HG02981 (cell line): Measurements from ENCODE around the gene GLT6D1.

ENCODE experiments used
- ATAC-seq: cut with Tn5 transposase; IDR thresholded peaks from one replicate; pipeline ENCODE4 v1.9.1; 2021; ENCODE audit warnings: mild to moderate bottlenecking, moderate library complexity; ENCODE audit not compliant: unreplicated experiment

GLT6D1 gene

DNA sequence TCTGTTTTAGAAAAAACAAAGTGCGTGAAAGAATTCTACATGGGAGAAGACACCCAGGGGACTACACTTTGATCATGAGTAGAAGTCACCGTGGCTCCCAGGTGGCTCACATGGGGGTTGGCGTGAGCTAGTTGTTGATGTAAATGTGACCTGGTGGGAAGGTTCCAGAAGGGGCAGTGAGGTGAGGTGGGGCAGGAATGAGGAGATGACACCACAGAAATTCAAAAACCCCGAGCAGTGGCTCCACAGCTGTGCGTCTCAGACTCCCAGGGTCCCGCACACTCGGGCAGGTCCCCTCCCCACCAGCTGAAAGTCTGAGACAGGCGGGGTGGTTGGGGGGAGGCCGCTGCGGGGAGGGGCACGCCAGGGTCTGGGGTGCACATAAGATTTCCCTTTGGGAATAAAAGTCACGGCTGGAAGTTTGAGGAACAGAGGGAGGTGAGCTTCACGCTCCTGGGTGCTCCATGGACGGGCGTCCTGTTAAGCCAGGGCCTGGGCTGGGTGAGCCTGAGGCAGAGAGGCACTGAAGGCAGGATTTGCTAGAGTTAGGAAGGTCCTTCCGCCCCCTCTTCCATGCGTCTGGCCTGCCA lies 29.9 kb downstream of the GLT6D1 start:
- no peak for ATAC-seq

DNA sequence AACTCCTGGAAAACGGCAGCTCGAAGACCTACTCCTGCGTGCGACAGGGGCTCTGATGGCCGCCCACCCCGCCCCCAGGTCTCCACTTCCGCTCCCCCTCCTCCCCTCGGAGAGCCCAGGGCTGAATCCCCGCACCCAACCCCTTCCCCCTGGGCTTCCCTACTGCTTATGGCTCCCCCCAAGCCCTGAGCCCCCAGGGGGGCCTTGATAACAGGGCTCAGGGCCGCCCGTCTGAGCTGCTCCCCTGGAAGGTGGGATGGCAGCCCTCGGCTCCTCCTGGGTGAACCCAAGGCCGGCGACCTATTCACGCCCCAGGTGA lies 30.4 kb downstream of the GLT6D1 start:
- no peak for ATAC-seq

DNA sequence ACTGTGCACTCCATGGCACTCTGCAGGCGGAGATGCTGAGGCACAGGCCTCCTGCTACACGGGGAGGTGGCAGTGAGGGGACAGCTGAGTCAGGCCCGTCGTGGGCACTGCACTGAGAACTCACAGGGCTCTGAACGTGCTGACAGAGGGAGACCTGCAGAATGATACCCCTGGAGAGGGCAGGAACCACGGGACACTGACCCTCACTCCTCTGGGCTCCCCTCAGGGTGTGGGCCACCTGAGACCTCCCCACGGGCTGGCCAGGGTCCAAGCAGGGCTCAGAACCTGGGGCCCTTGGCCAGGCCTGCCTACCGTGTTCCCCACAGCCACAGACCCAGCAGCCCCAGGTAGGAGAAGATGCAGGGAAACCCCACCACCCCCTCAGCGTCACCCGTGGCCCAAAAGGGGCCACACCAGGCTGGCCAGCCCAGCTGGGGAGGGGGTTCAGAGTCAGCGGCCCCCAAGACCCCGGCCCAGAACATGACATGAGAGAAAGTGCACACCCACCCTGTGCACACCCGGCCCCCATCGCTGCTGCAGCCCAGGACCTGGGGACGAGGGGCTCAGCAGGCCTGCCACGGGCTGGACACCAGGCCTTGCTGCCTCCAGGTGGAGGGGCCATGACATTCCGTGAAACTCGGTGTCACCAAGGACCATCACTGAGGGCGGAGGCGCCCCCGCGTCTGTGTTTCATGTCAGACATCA lies 30.9 kb downstream of the GLT6D1 start:
- ATAC-seq, result no peak

DNA sequence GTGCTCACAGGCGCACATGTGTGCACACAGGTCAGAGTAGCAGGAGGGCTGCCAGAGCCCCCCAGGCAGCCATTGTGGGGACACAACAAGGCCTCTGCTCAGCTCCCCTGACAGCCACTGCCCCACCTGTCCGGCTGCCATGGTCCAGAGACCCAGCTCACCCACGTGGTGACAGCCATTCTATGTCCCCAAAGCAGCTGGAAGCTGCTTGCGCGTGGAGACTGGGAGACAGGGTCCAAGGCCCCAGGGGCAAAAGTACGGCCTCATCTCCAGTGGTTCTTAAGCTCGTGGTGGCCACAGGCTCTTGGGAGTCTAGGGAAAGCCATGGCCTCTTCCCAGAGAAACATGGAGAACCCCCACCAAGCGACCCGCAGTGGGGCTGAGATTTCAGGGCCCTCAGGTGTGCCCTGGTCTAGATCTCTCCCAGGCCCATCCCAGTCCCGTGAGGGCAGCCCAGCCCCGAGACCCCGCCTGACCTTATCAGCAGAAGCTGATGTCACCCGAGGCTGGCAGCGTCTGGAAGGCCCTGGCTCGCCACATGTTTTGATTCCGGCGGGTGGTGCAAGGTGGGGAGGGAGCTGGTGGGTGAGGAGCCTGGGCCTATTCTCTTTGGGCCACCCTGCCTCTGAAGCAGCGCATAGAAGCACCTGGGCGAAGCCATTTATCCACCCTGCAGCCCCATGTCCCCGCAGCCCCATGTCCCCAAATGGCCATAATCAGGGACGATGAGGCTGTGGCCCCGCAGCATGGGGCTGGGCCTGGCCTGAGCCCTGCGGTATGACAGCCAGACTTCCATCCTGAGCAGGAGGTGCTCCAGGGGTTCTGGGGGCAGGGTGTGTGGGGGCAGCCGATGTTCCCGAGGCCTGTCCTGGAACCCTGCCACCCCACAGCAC lies 31.7 kb downstream of the GLT6D1 start:
- ATAC-seq, result no peak

DNA sequence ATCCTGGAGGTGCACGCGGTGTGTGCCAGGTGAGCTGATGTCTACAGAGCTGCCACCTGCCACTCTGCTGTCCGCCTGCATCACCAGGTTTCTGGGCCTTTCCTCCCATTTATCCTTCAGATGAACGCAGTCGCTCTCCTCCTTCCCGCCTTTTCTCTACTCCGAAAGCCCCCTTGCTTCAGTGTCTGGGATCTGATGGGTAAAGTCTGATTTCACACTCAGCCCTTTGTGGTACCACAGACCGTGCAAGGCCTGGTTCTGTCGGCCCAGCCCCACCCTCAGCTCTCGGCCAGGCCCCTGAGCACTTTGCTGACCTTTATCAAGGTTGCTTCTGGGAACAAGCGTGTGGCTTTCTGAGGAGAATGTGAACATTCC lies 32.5 kb downstream of the GLT6D1 start:
- ATAC-seq, result no peak

DNA sequence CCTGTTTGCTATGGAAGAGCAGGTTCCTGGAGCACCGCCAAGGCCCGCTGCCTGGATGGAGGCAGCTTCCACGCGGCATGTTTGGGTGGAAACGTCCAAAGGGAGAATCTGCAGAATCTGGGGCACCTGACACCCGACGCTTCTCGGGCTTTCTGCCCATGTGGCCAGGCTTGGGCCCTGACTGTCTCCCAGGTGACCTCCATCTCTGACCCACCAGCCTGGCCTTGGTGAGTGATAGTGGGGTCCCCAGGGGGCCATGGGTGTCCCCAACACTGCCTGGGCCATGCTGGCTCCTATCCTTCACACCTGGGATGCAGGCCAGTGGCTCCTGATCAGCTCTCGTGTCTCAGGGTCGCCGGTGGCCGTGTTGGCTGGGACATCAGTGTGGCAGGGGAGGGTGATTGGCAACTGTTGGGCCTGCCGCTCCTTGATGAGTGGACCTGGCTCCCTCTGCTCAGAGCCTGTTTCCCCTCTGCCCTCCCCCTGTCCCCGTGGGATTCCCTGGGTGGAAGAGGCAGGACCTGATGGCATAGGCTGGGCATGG lies 34.0 kb downstream of the GLT6D1 start:
- ATAC-seq, result no peak

DNA sequence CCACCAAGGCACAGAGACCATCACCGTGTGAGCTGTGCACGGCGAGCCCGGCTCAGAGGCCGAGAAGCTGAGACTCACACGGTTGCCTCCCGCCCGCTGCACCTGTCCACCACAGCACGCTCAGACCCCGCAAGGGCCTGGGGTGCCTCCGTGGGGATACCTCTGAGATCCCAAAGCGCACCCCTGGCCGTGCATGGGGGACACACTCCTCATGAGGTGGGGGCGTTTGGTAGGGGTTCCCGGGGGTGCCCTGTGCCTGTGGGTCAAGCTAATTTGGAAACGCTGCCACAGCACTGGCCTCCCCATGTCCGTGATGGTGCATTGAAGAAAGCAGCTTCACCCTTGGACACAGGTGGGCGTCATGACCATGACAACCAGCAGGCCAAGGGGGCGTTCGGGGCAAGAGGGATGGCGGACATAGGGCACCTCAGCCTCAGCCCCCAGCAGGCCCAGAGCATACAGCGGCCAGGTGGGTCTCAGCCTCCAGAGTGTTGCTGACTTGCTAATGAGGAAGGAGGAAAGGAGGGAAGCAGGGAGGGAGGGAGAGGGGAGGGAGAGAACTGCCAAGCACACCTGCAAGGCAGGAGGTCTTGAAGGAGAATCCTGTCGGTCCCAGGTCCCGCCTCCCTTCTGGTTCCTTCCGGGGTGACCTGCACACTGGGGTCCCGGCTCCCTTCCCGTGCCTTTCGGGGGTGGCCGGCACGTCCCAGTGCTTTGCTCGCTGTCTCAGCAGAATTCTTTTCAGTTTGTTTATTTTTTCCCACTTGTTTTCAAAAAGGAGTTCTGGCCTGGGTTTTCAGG lies 34.7 kb downstream of the GLT6D1 start:
- ATAC-seq, result no peak

DNA sequence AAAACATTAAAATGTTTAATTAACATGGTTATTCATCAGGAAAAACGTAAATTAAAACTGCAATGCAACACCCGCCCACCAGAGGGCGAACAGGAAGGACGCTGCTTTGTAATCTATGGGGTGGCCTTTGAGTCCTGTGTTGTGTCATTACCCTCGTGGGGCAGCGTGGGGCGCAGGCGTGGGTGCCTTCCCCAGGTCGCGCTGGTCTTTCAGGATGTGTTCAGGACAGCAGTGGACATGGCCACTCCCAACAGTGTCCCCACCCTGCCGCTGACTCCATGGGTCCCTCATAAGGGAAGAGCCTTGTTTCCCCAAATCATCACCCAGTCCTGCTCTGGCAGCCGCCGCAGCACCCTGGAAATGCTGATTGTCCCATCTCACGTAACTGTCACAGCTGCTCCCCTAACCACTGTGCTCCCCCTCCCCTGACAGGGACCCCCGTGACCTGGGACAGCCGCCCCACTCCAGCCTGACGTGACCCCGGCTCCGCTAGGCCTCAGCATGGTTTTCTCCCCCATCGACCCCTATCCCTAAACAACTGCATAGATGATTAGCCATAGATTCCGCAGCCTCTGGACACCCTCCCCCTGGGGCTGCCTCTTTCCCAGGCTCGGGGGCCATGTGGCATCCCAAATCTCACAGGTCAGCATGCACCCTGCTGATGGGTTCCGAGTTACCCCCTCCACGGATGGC lies 36.4 kb downstream of the GLT6D1 start:
- no peak for ATAC-seq

DNA sequence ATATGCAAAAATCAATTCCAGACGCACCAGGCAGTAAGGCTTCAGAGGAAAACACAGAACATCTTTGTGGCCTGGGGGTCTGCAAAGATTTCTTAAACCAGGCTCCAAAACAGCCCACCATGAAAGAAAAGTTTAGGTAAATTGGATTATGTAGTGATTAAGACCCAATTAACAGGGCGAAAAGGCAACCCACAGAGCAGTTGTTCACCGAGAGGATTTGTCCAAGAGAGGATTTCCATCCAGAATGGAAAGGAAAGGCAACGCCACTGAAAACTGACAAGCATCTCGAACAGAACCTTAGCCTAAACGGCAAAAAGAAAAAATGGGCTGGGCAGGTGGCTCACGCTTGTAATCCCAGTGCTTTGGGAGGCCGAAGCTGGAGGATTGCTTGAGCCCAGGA lies 37.4 kb downstream of the GLT6D1 start:
- ATAC-seq, result no peak

DNA sequence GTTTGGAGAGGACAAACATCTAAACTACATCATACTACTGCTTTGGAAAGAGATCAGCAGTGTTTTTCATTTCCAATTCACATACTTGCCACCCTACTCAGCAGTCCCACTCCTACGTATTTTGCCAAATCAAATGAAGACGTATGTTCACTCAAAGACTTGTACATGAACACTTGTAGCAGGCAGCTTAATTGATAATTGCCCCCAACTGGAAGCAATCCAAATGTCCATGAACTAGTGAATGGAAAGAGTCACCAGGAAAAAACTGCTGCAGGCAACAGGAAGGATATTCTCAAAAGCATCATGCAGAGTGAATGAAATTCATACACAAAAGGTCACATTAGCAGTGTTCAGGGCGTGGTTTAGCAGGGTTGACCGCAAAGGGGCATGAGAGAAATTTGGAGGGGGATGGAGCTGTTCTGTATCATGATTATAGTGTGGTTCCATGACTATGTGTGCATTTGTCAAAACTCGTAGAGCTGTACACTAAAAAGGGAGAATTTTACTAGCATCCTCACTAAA lies 39.0 kb downstream of the GLT6D1 start:
- ATAC-seq, result no peak

DNA sequence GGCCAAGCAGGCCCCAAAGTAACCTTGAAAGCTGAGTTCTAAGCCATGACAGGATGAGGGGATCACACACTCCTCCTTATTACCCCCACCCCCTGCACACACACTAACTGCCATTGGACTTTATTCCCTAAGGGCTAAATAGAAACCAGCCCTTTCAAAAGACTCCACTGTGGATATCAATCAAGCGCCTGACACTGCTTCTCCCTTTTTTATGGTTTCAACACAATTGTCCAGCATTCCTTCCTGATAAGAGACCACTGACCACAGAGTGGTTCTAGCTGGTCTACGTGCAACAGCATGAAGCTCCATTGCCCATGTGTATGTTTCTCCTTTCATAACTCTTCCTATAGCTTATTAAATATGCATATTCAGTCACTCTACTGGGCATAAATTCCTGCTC lies 43.1 kb downstream of the GLT6D1 start:
- ATAC-seq, result no peak

DNA sequence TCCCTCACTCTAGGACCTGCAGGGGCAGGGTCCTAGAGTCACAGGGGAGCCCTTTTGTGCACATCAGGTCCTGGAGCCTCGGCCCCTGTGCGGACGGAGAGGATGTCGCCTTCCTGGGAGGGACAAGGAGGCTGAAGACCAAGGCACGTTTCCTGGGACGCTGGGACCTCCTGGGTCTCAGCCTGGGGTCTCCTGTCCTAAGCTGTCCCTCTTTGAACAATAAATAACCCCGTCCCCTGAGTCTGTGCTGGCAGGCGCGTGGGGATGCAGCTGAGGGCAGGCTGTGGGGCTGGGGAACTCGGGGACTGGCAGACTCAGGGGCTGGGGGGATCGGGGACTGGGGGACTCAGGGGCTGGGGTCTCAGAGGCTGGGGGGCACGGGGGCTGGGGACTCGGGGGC lies 46.7 kb downstream of the GLT6D1 start:
- no peak for ATAC-seq

DNA sequence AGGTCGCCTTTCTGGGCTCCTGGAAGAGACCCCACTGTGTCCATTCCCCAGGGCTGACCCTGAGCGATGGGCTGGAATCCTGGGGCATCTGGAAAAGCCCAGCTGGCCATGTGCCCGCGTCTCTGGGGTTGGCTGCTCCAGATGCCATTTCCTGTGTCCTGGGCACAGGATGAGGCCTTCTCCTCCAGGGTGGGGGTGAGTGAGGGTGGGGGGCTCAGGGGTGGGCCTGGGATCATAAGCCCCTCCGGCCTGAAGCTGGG lies 47.1 kb downstream of the GLT6D1 start:
- no peak for ATAC-seq

DNA sequence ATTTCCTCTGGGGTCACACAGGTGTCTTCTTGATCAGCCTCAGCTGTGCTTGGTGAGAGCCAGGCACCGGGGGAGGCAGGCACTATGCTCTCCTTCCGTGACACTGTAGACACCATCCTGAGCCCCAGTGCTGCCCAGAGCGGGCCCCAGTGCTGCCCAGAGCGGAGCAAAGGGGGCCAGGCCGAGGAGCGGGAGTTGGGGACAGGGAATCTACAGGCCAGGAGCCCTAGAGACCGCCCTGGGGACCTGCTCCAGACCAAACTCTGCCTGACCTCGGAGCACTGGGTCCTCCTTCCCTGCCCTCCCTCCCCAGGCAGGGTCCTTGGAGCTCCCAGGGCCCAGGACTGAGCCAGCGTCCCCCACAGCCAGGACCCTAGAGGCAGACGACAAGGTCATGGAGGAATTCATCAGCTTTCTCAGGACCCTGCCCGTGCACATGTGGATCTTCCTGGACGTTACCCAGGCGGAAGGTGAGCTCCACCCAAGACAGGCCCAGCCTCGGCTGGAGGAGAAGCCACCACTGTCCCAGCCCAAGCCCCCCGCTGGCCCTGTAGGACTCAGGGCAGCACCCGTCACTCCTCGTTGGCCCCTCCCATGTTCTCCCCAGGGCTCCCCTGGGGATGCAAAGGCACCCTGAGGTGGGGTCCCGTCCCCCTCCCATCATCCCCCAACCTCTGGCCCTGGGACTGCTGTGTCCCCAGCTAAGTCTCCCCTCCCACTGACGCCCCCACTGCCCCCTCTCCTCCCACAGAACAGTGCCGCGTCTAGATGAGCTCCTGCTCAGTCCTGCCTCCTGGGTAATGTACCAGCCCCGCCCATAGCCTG lies 47.6 kb downstream of the GLT6D1 start:
- no peak for ATAC-seq

DNA sequence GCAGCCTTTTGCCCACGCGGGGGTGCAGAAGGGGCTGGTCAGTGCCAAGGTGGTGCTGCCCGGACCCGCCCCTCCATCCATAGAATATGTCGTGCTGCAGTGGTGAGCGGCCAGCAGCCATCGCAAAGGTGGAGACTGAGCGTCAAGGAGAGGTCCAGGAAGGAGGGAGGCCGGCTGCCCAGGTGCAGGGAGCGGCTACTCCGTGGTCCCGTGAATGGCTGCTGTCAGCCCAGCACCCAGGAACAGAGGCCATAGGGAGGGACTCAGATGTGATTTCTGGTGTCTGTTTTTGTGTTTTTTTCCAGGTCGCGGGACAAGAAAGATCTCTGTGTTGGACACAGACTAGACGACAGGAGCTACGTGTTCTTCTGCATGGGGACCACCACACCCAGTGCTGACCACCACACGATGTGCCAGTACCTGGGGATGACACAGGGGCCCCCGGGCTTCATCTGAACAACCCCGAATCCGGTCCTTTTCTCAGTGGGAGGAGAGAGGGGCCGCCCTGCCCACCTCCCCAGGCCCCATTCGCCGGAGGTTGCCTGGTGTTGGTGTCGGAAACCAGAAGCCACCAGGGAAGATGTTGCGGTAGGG lies 48.8 kb downstream of the GLT6D1 start:
- no peak for ATAC-seq

DNA sequence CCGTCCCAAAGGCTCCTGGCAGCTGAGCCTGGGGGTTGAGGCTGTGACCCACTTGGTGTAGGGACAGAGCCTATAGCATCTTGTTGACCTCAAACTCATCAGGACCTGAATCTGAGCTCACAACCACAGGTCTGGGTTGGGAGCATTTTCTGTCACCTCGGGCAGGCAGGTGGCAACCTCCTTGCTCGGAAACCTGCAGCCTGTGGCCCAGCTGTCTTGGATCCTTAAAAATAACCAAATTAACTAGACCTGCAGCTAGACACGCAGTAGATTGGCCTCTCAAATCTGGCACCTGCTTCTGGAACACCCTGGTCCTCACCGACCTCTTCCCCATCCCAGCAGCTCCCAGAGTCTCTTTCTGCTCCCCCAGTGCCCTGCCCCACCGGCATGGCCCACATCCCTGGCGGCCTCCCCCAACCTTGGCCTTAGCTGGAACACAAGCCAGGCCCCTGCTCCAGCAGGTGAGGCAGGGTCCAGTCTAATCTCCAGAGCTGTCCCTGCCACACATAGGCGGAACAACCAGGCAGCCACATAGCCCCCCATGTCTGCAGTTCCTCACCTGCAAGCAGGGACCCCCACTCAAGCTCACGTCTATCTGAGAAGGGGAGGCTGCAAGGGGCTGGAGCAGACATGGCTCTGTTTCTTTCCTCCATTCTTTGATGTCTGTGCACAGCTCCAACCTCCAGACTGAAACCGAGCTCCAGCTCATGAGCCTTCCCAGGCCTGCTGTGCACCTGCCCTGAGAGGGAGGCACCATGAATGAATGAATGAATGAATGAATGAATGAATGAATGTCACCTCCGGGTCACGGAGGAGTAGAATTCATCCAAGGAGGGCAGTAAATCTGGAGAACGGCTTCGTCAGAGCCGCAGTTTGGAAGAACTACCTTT lies 49.5 kb downstream of the GLT6D1 start:
- ATAC-seq, result no peak

DNA sequence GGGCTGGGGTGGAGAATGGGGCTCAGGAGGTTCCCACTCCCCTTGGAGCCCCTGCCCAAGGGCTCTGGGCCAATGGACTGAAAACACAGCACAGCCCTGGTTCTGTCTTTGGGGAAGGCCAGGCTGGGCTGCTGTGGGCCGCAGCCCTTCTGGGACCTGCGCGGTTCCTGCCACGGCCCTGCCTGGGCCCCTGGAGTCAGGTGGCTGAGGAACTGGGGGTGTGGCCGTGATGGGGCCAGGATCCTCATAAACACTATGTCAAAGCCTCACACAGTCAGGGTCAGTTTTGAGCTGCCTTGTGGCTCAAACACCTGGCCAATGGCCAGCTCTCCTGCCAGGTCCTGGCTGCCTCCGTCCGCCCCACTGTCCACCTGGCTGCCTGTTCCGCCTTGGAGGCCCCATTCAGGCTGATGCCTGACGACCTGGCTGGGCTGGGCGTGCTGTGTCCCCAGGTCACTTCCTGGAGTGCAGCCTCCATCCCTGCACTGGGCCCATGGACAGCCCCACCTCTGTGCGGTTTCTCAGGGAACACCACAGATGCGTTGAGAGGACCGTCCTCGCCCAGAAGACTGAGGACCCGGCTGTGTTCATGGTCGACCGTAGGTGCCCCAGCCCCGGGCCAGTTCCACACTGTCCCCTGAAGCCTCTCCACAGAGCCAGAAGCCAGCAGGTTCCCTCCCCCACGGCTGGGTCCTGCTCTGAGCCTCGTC lies 50.3 kb downstream of the GLT6D1 start:
- ATAC-seq, result no peak

DNA sequence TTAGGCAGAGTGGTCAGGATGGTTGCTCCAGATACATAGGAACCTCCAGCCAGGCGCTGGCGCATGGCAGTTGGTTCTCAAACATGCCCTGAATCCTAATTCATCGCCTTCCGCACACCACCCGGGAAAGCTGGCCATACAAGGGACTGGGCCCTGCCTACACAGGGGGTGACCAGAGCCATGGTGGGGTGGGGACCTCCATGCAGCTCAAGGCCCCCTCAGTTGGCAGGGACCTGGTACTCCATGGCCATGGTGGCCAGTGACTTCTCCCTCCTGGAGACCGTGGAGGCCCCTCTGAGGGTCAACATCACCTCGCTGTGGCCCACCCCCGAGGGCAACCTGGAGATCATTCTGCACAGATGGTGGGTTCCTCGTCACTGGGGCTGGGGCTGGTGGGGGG lies 51.0 kb downstream of the GLT6D1 start:
- no peak for ATAC-seq
